ENCODE data around the gene GSTM4. TPM values are rescaled to one million over a fixed set of nuclear protein-coding genes. Genes with fewer than 3 reads are reported as not detected.
"Not testable (repeated sequence)": the region's sequence is repeated elsewhere in the genome, so short reads cannot be mapped to it uniquely, and the experiment has no call there.

GSTM4 gene
- polyA plus RNA-seq, 4 donors, result 81.9 to 316 (median 206) TPM

- 75 to 82% (median 82%) methylated on average over 5 of the region's 5 CpGs for WGBS, 3 donors
- Histone ChIP-seq H3K36me3 (ENCODE audit: control insufficient read depth in 3 of 3, insufficient read depth in 2 of 3, low read depth in 1 of 3, low read length in 3 of 3) (peaks cover 4 to 44% (median 7%) of the 10 kb centered on the region in 3 donors), H3K4me3 (ENCODE audit: low read depth in 1 of 3, low read length in 3 of 3) (no peak overlapping the region), H3K9me3 (ENCODE audit: control insufficient read depth in 2 of 2, insufficient read depth in 1 of 2, low read depth in 1 of 2, low read length in 1 of 2) (no peaks in the 10 kb centered on the region), H3K4me1 (ENCODE audit: control insufficient read depth in 3 of 3, insufficient read depth in 2 of 3, low read depth in 1 of 3, low read length in 2 of 3) (peaks cover 0 to 21% (median 1%) of the 10 kb centered on the region in 3 donors), H3K27ac (ENCODE audit: low read depth in 1 of 3, low read length in 2 of 3) (no peak overlapping the region), H3K27me3 (ENCODE audit: control insufficient read depth in 3 of 3, insufficient read depth in 3 of 3, low read length in 3 of 3) (no peaks in the 10 kb centered on the region)
- DNase-seq (no peak), FAIRE-seq (no peak)
Observed at GRCh38 chr1:109659997-109660690, 4.2 kb downstream of the GSTM4 start.

GRCh38 chr1:109660691-109661026 lies 4.8 kb downstream of the GSTM4 start:
- FAIRE-seq; DNase-seq; H3K4me3 ChIP-seq (ENCODE audit: low read depth in 1 of 3, low read length in 3 of 3); H3K27ac ChIP-seq (ENCODE audit: low read depth in 1 of 3, low read length in 2 of 3); H3K9me3 ChIP-seq (ENCODE audit: control insufficient read depth in 2 of 2, insufficient read depth in 1 of 2, low read depth in 1 of 2, low read length in 1 of 2); H3K27me3 ChIP-seq (ENCODE audit: control insufficient read depth in 3 of 3, insufficient read depth in 3 of 3, low read length in 3 of 3): not testable (repeated sequence)
- Histone ChIP-seq H3K4me1 (ENCODE audit: control insufficient read depth in 3 of 3, insufficient read depth in 2 of 3, low read depth in 1 of 3, low read length in 2 of 3) (peaks cover 0 to 16% (median 1%) of the 10 kb centered on the region in 3 donors), H3K36me3 (ENCODE audit: control insufficient read depth in 3 of 3, insufficient read depth in 2 of 3, low read depth in 1 of 3, low read length in 3 of 3) (peaks cover 4 to 45% (median 7%) of the 10 kb centered on the region in 3 donors)
- WGBS, 3 donors, result 60 to 91% (median 70%) methylated on average over 2 to 3 of the region's 4 CpGs

GRCh38 chr1:109661391-109661790 lies 5.5 kb downstream of the GSTM4 start:
- FAIRE-seq (no peak), DNase-seq (no peak)
- peaks cover 4 to 45% (median 7%) of the 10 kb centered on the region in 3 donors for H3K36me3 ChIP-seq (ENCODE audit: control insufficient read depth in 3 of 3, insufficient read depth in 2 of 3, low read depth in 1 of 3, low read length in 3 of 3)
- no peaks in the 10 kb centered on the region for H3K9me3 ChIP-seq (ENCODE audit: control insufficient read depth in 2 of 2, insufficient read depth in 1 of 2, low read depth in 1 of 2, low read length in 1 of 2)
- H3K27ac ChIP-seq (ENCODE audit: low read depth in 1 of 3, low read length in 2 of 3), result no peak overlapping the region
- peaks cover 0 to 15% (median 1%) of the 10 kb centered on the region in 3 donors for H3K4me1 ChIP-seq (ENCODE audit: control insufficient read depth in 3 of 3, insufficient read depth in 2 of 3, low read depth in 1 of 3, low read length in 2 of 3)
- no peaks in the 10 kb centered on the region for H3K27me3 ChIP-seq (ENCODE audit: control insufficient read depth in 3 of 3, insufficient read depth in 3 of 3, low read length in 3 of 3)
- no peak overlapping the region for H3K4me3 ChIP-seq (ENCODE audit: low read depth in 1 of 3, low read length in 3 of 3)
- 72 to 86% (median 80%) methylated on average over 2 of the region's 2 CpGs for WGBS, 3 donors

- Histone ChIP-seq H3K9me3 (ENCODE audit: control insufficient read depth in 2 of 2, insufficient read depth in 1 of 2, low read depth in 1 of 2, low read length in 1 of 2) (no peaks in the 10 kb centered on the region), H3K4me3 (ENCODE audit: low read depth in 1 of 3, low read length in 3 of 3) (no peak overlapping the region), H3K27me3 (ENCODE audit: control insufficient read depth in 3 of 3, insufficient read depth in 3 of 3, low read length in 3 of 3) (no peaks in the 10 kb centered on the region), H3K27ac (ENCODE audit: low read depth in 1 of 3, low read length in 2 of 3) (no peak overlapping the region), H3K36me3 (ENCODE audit: control insufficient read depth in 3 of 3, insufficient read depth in 2 of 3, low read depth in 1 of 3, low read length in 3 of 3) (peaks cover under 1 to 27% (median 4%) of the 10 kb centered on the region in 3 donors), H3K4me1 (ENCODE audit: control insufficient read depth in 3 of 3, insufficient read depth in 2 of 3, low read depth in 1 of 3, low read length in 2 of 3) (peaks cover 0 to 6% (median 2%) of the 10 kb centered on the region in 3 donors)
- no peak for FAIRE-seq
- DNase-seq, result peak in 1 of 2 donors; percentile 0
- 81 to 84% (median 84%) methylated on average over 1 of the region's 1 CpG for WGBS, 3 donors
Observed at GRCh38 chr1:109664671-109665070, 8.8 kb downstream of the GSTM4 start.

- FAIRE-seq (no peak), DNase-seq (peak; percentile 84 to 95)
- Histone ChIP-seq H3K9me3 (ENCODE audit: control insufficient read depth in 2 of 2, insufficient read depth in 1 of 2, low read depth in 1 of 2, low read length in 1 of 2) (no peaks in the 10 kb centered on the region), H3K4me3 (ENCODE audit: low read depth in 1 of 3, low read length in 3 of 3) (peak within 1 kb of the TSS in 2 of 3 donors; percentile 37 to 65), H3K4me1 (ENCODE audit: control insufficient read depth in 3 of 3, insufficient read depth in 2 of 3, low read depth in 1 of 3, low read length in 2 of 3) (peaks cover 0 to 6% (median 2%) of the 10 kb centered on the region in 3 donors), H3K27me3 (ENCODE audit: control insufficient read depth in 3 of 3, insufficient read depth in 3 of 3, low read length in 3 of 3) (no peaks in the 10 kb centered on the region), H3K36me3 (ENCODE audit: control insufficient read depth in 3 of 3, insufficient read depth in 2 of 3, low read depth in 1 of 3, low read length in 3 of 3) (peaks cover 0 to 23% (median 0%) of the 10 kb centered on the region in 3 donors), H3K27ac (ENCODE audit: low read depth in 1 of 3, low read length in 2 of 3) (peak within 1 kb of the TSS in 1 of 3 donors; percentile 58)
- 8 to 12% (median 11%) methylated on average over 22 of the region's 22 CpGs for WGBS, 3 donors
Observed at GRCh38 chr1:109667452-109668122, 11.7 kb downstream of the GSTM4 start, which contains the start of gene GSTM2. Gene GSTM2, plus strand, starts transcription at chr1:109668057. Its CDS starts 59 bp downstream, at chr1:109668116.

- peak overlapping the region in 2 of 3 donors; percentile 37 to 65 for H3K4me3 ChIP-seq (ENCODE audit: low read depth in 1 of 3, low read length in 3 of 3)
- no peak for DNase-seq
- H3K4me1 ChIP-seq (ENCODE audit: control insufficient read depth in 3 of 3, insufficient read depth in 2 of 3, low read depth in 1 of 3, low read length in 2 of 3), result peaks cover 0 to 6% (median 2%) of the 10 kb centered on the region in 3 donors
- 5 to 15% (median 9%) methylated on average over 21 to 26 of the region's 26 CpGs for WGBS, 3 donors
- no peak for FAIRE-seq
- no peaks in the 10 kb centered on the region for H3K9me3 ChIP-seq (ENCODE audit: control insufficient read depth in 2 of 2, insufficient read depth in 1 of 2, low read depth in 1 of 2, low read length in 1 of 2)
- no peaks in the 10 kb centered on the region for H3K27me3 ChIP-seq (ENCODE audit: control insufficient read depth in 3 of 3, insufficient read depth in 3 of 3, low read length in 3 of 3)
- peaks cover 0 to 24% (median 0%) of the 10 kb centered on the region in 3 donors for H3K36me3 ChIP-seq (ENCODE audit: control insufficient read depth in 3 of 3, insufficient read depth in 2 of 3, low read depth in 1 of 3, low read length in 3 of 3)
- peak overlapping the region in 1 of 3 donors; percentile 58 for H3K27ac ChIP-seq (ENCODE audit: low read depth in 1 of 3, low read length in 2 of 3)
Observed at GRCh38 chr1:109668123-109668775, 12.3 kb downstream of the GSTM4 start.

GRCh38 chr1:109669246-109669948 lies 13.5 kb downstream of the GSTM4 start:
- 79 to 95% (median 82%) methylated on average over 22 of the region's 22 CpGs for WGBS, 3 donors
- peak in 1 of 2 donors; percentile 1 for DNase-seq
- no peak for FAIRE-seq
- no peak overlapping the region for H3K27ac ChIP-seq (ENCODE audit: low read depth in 1 of 3, low read length in 2 of 3)
- H3K9me3 ChIP-seq (ENCODE audit: control insufficient read depth in 2 of 2, insufficient read depth in 1 of 2, low read depth in 1 of 2, low read length in 1 of 2), result no peaks in the 10 kb centered on the region
- no peaks in the 10 kb centered on the region for H3K27me3 ChIP-seq (ENCODE audit: control insufficient read depth in 3 of 3, insufficient read depth in 3 of 3, low read length in 3 of 3)
- peaks cover 0 to 24% (median 0%) of the 10 kb centered on the region in 3 donors for H3K36me3 ChIP-seq (ENCODE audit: control insufficient read depth in 3 of 3, insufficient read depth in 2 of 3, low read depth in 1 of 3, low read length in 3 of 3)
- H3K4me1 ChIP-seq (ENCODE audit: control insufficient read depth in 3 of 3, insufficient read depth in 2 of 3, low read depth in 1 of 3, low read length in 2 of 3), result peaks cover 0 to 12% (median 2%) of the 10 kb centered on the region in 3 donors
- H3K4me3 ChIP-seq (ENCODE audit: low read depth in 1 of 3, low read length in 3 of 3), result no peak overlapping the region

GRCh38 chr1:109669949-109670302 lies 14.0 kb downstream of the GSTM4 start:
- not testable (repeated sequence) for H3K9me3 ChIP-seq (ENCODE audit: control insufficient read depth in 2 of 2, insufficient read depth in 1 of 2, low read depth in 1 of 2, low read length in 1 of 2); H3K27ac ChIP-seq (ENCODE audit: low read depth in 1 of 3, low read length in 2 of 3); H3K4me3 ChIP-seq (ENCODE audit: low read depth in 1 of 3, low read length in 3 of 3); FAIRE-seq; H3K27me3 ChIP-seq (ENCODE audit: control insufficient read depth in 3 of 3, insufficient read depth in 3 of 3, low read length in 3 of 3); DNase-seq
- WGBS, 3 donors, result 93 to 98% (median 94%) methylated on average over 4 to 5 of the region's 5 CpGs
- Histone ChIP-seq H3K4me1 (ENCODE audit: control insufficient read depth in 3 of 3, insufficient read depth in 2 of 3, low read depth in 1 of 3, low read length in 2 of 3) (peaks cover 0 to 12% (median 2%) of the 10 kb centered on the region in 3 donors), H3K36me3 (ENCODE audit: control insufficient read depth in 3 of 3, insufficient read depth in 2 of 3, low read depth in 1 of 3, low read length in 3 of 3) (peaks cover 0 to 24% (median 0%) of the 10 kb centered on the region in 3 donors)
